ENCODE data around the gene FGD5.

The FGD5 gene

GRCh38 chr3:14885307-14885706 is 66.5 kb downstream of the FGD5 start:
- no peaks in the 10 kb centered on the region for H3F3A ChIP-seq (ENCODE audit: insufficient read depth, low read length)
- no peaks in the 10 kb centered on the region for H3K9me2 ChIP-seq (ENCODE audit: low read depth, low read length)
- no peak overlapping the region for H3K4me2 ChIP-seq (ENCODE audit: low read length)
- TF ChIP-seq CTCF (IDR thresholded peaks at IDR 0.05; ENCODE audit: low read length), result no peak
- no peak for TF ChIP-seq EZH2 (IDR thresholded peaks at IDR 0.05; ENCODE audit: borderline replicate concordance, low read length)
- H3K4me3 ChIP-seq (ENCODE audit: low read depth, low read length, poor library complexity, severe bottlenecking), result no peak overlapping the region
- no peaks in the 10 kb centered on the region for H3K79me2 ChIP-seq (ENCODE audit: insufficient read depth, low read length)
- H4K20me1 ChIP-seq (ENCODE audit: insufficient read depth, low read length), result no peaks in the 10 kb centered on the region
- no peak overlapping the region for H3K9ac ChIP-seq (ENCODE audit: low read length)
- peaks cover 8% of the 10 kb centered on the region for H3K27me3 ChIP-seq (ENCODE audit: insufficient read depth, low read length)
- no peaks in the 10 kb centered on the region for H3K36me3 ChIP-seq (ENCODE audit: insufficient read depth, low read length)
- no peaks in the 10 kb centered on the region for H3K4me1 ChIP-seq (ENCODE audit: insufficient read depth, low read length, severe bottlenecking)
- H3K9me3 ChIP-seq (ENCODE audit: low read length), result no peaks in the 10 kb centered on the region
- H2AFZ ChIP-seq (ENCODE audit: low read length), result no peak overlapping the region
- H3K27ac ChIP-seq (ENCODE audit: low read depth, low read length, poor library complexity, severe bottlenecking), result no peak overlapping the region

- H3K27ac ChIP-seq (ENCODE audit: low read depth, low read length, poor library complexity, severe bottlenecking), result no peak overlapping the region
- no peaks in the 10 kb centered on the region for H3K79me2 ChIP-seq (ENCODE audit: insufficient read depth, low read length)
- H3F3A ChIP-seq (ENCODE audit: insufficient read depth, low read length), result no peaks in the 10 kb centered on the region
- H3K9me2 ChIP-seq (ENCODE audit: low read depth, low read length), result no peaks in the 10 kb centered on the region
- TF ChIP-seq EZH2 (IDR thresholded peaks at IDR 0.05; ENCODE audit: borderline replicate concordance, low read length) (no peak), CTCF (IDR thresholded peaks at IDR 0.05; ENCODE audit: low read length) (no peak)
- no peaks in the 10 kb centered on the region for H3K4me1 ChIP-seq (ENCODE audit: insufficient read depth, low read length, severe bottlenecking)
- no peak overlapping the region for H3K4me3 ChIP-seq (ENCODE audit: low read depth, low read length, poor library complexity, severe bottlenecking)
- H3K36me3 ChIP-seq (ENCODE audit: insufficient read depth, low read length), result no peaks in the 10 kb centered on the region
- peaks cover 8% of the 10 kb centered on the region for H3K27me3 ChIP-seq (ENCODE audit: insufficient read depth, low read length)
- no peak overlapping the region for H3K4me2 ChIP-seq (ENCODE audit: low read length)
- no peaks in the 10 kb centered on the region for H3K9me3 ChIP-seq (ENCODE audit: low read length)
- H3K9ac ChIP-seq (ENCODE audit: low read length), result no peak overlapping the region
- no peaks in the 10 kb centered on the region for H4K20me1 ChIP-seq (ENCODE audit: insufficient read depth, low read length)
- H2AFZ ChIP-seq (ENCODE audit: low read length), result no peak overlapping the region
These were observed 67.3 kb downstream of the FGD5 start for GRCh38 chr3:14886101-14886500.

- no peaks in the 10 kb centered on the region for H3K79me2 ChIP-seq (ENCODE audit: insufficient read depth, low read length)
- TF ChIP-seq CTCF (IDR thresholded peaks at IDR 0.05; ENCODE audit: low read length) (no peak), EZH2 (IDR thresholded peaks at IDR 0.05; ENCODE audit: borderline replicate concordance, low read length) (no peak)
- no peaks in the 10 kb centered on the region for H4K20me1 ChIP-seq (ENCODE audit: insufficient read depth, low read length)
- H3K4me3 ChIP-seq (ENCODE audit: low read depth, low read length, poor library complexity, severe bottlenecking), result no peak overlapping the region
- no peaks in the 10 kb centered on the region for H3F3A ChIP-seq (ENCODE audit: insufficient read depth, low read length)
- no peak overlapping the region for H2AFZ ChIP-seq (ENCODE audit: low read length)
- no peak overlapping the region for H3K27ac ChIP-seq (ENCODE audit: low read depth, low read length, poor library complexity, severe bottlenecking)
- H3K9me2 ChIP-seq (ENCODE audit: low read depth, low read length), result no peaks in the 10 kb centered on the region
- H3K4me1 ChIP-seq (ENCODE audit: insufficient read depth, low read length, severe bottlenecking), result no peaks in the 10 kb centered on the region
- H3K9ac ChIP-seq (ENCODE audit: low read length), result no peak overlapping the region
- H3K36me3 ChIP-seq (ENCODE audit: insufficient read depth, low read length), result no peaks in the 10 kb centered on the region
- no peaks in the 10 kb centered on the region; the same call in 1 of the 2 replicates for H3K27me3 ChIP-seq (ENCODE audit: insufficient read depth, low read length)
- H3K9me3 ChIP-seq (ENCODE audit: low read length), result no peaks in the 10 kb centered on the region
- H3K4me2 ChIP-seq (ENCODE audit: low read length), result no peak overlapping the region
These were observed 70.4 kb downstream of the FGD5 start for GRCh38 chr3:14889205-14889604.
